GM19239 (cell line): Measurements from ENCODE around the gene FADS3.

Experiments used
- DNase-seq: peaks from one replicate; pipeline ENCODE4 v3.0.0; 2011; ENCODE audit warnings: low spot score; ENCODE audit not compliant: insufficient read length
- FAIRE-seq: peaks from 2 replicates; lab custom pipeline; 2011; peaks lifted over from hg19 to GRCh38; lab: Jason Lieb, UNC

FADS3 gene

GRCh38 chr11:61914471-61915171 lies 23.3 kb upstream of the FADS3 start:
- no peak for DNase-seq
- FAIRE-seq: no peak

- DNase-seq: no peak
- FAIRE-seq: no peak
Measured at GRCh38 chr11:61913699-61914395, 22.5 kb upstream of the FADS3 start.

- DNase-seq (no peak), FAIRE-seq (no peak)
Measured at GRCh38 chr11:61912991-61913698, 21.8 kb upstream of the FADS3 start.

- no peak for FAIRE-seq
- DNase-seq: no peak
Measured at GRCh38 chr11:61912530-61912898, 21.2 kb upstream of the FADS3 start.

- FAIRE-seq (no peak), DNase-seq (no peak)
Measured at GRCh38 chr11:61911701-61912529, 20.6 kb upstream of the FADS3 start.

- FAIRE-seq: no peak
Measured at GRCh38 chr11:61911128-61911700, 19.9 kb upstream of the FADS3 start.

GRCh38 chr11:61910187-61911127 lies 19.1 kb upstream of the FADS3 start:
- FAIRE-seq (no peak), DNase-seq (no peak)

More at GRCh38 chr11:61911128-61911700, 19.9 kb upstream of the FADS3 start:
- no peak for DNase-seq

- FAIRE-seq (no peak), DNase-seq (no peak)
Measured at GRCh38 chr11:61908730-61909316, 17.5 kb upstream of the FADS3 start.

- no peak for FAIRE-seq
Measured at GRCh38 chr11:61907871-61908729, 16.8 kb upstream of the FADS3 start.

GRCh38 chr11:61907282-61907681 lies 15.9 kb upstream of the FADS3 start:
- FAIRE-seq (no peak), DNase-seq (no peak)

More at GRCh38 chr11:61907871-61908729, 16.8 kb upstream of the FADS3 start:
- DNase-seq: no peak

GRCh38 chr11:61906522-61906909 lies 15.2 kb upstream of the FADS3 start:
- no peak for FAIRE-seq

GRCh38 chr11:61905801-61906521 lies 14.6 kb upstream of the FADS3 start:
- FAIRE-seq: no peak
- DNase-seq: no peak

More at GRCh38 chr11:61906522-61906909, 15.2 kb upstream of the FADS3 start:
- no peak for DNase-seq

GRCh38 chr11:61905067-61905696 lies 13.8 kb upstream of the FADS3 start:
- no peak for DNase-seq
- no peak for FAIRE-seq

- DNase-seq (no peak), FAIRE-seq (no peak)
Measured at GRCh38 chr11:61904539-61905048, 13.2 kb upstream of the FADS3 start.

- DNase-seq (no peak), FAIRE-seq (no peak)
Measured at GRCh38 chr11:61903845-61904244, 12.5 kb upstream of the FADS3 start.

- no peak for DNase-seq
- FAIRE-seq: no peak
Measured at GRCh38 chr11:61902313-61902712, 11.0 kb upstream of the FADS3 start.
